Measurements from ENCODE around the gene C2CD4C.
"Not testable (repeated sequence)": the region's sequence is repeated elsewhere in the genome, so short reads cannot be mapped to it uniquely, and the experiment has no call there.

C2CD4C gene

GRCh38 chr19:389935-390289 lies 19.0 kb downstream of the C2CD4C start:
- H3K4me2 ChIP-seq (ENCODE audit: low read length): no peak overlapping the region
- no peaks in the 10 kb centered on the region for H3K9me3 ChIP-seq (ENCODE audit: low read length)
- no peaks in the 10 kb centered on the region for H4K20me1 ChIP-seq (ENCODE audit: insufficient read depth, low read length)
- H3K4me1 ChIP-seq (ENCODE audit: insufficient read depth, low read length, severe bottlenecking): no peaks in the 10 kb centered on the region
- no peak overlapping the region for H3K9ac ChIP-seq (ENCODE audit: low read length)
- H3K27me3 ChIP-seq (ENCODE audit: insufficient read depth, low read length): no peaks in the 10 kb centered on the region
- H3K79me2 ChIP-seq (ENCODE audit: insufficient read depth, low read length): no peaks in the 10 kb centered on the region
- H3K36me3 ChIP-seq (ENCODE audit: insufficient read depth, low read length): no peaks in the 10 kb centered on the region
- H3K4me3 ChIP-seq (ENCODE audit: low read depth, low read length, poor library complexity, severe bottlenecking): no peak overlapping the region
- H3F3A ChIP-seq (ENCODE audit: insufficient read depth, low read length): no peaks in the 10 kb centered on the region
- H2AFZ ChIP-seq (ENCODE audit: low read length): no peak overlapping the region
- no peaks in the 10 kb centered on the region for H3K9me2 ChIP-seq (ENCODE audit: low read depth, low read length)
- no peak overlapping the region for H3K27ac ChIP-seq (ENCODE audit: low read depth, low read length, poor library complexity, severe bottlenecking)
- no peak for TF ChIP-seq CTCF (IDR thresholded peaks at IDR 0.05; ENCODE audit: low read length)

- Histone ChIP-seq H4K20me1 (ENCODE audit: insufficient read depth, low read length) (no peaks in the 10 kb centered on the region), H3K9me2 (ENCODE audit: low read depth, low read length) (no peaks in the 10 kb centered on the region), H3K4me3 (ENCODE audit: low read depth, low read length, poor library complexity, severe bottlenecking) (no peak overlapping the region), H3K4me1 (ENCODE audit: insufficient read depth, low read length, severe bottlenecking) (peaks cover 2% of the 10 kb centered on the region), H3K4me2 (ENCODE audit: low read length) (no peak overlapping the region), H3K9me3 (ENCODE audit: low read length) (no peaks in the 10 kb centered on the region), H3K27ac (ENCODE audit: low read depth, low read length, poor library complexity, severe bottlenecking) (no peak overlapping the region), H2AFZ (ENCODE audit: low read length) (no peak overlapping the region), H3F3A (ENCODE audit: insufficient read depth, low read length) (no peaks in the 10 kb centered on the region), H3K36me3 (ENCODE audit: insufficient read depth, low read length) (no peaks in the 10 kb centered on the region), H3K79me2 (ENCODE audit: insufficient read depth, low read length) (no peaks in the 10 kb centered on the region), H3K27me3 (ENCODE audit: insufficient read depth, low read length) (no peaks in the 10 kb centered on the region), H3K9ac (ENCODE audit: low read length) (no peak overlapping the region)
- TF ChIP-seq EZH2 (IDR thresholded peaks at IDR 0.05; ENCODE audit: borderline replicate concordance, low read length) (no peak), CTCF (IDR thresholded peaks at IDR 0.05; ENCODE audit: low read length) (no peak)
Observed at GRCh38 chr19:389255-389934, 19.6 kb downstream of the C2CD4C start.

GRCh38 chr19:388691-389090 lies 20.3 kb downstream of the C2CD4C start:
- no peaks in the 10 kb centered on the region for H3K9me3 ChIP-seq (ENCODE audit: low read length)
- peaks cover 7% of the 10 kb centered on the region for H3K4me1 ChIP-seq (ENCODE audit: insufficient read depth, low read length, severe bottlenecking)
- no peak for TF ChIP-seq EZH2 (IDR thresholded peaks at IDR 0.05; ENCODE audit: borderline replicate concordance, low read length)
- H3K4me2 ChIP-seq (ENCODE audit: low read length): no peak overlapping the region
- H3F3A ChIP-seq (ENCODE audit: insufficient read depth, low read length): no peaks in the 10 kb centered on the region
- H4K20me1 ChIP-seq (ENCODE audit: insufficient read depth, low read length): no peaks in the 10 kb centered on the region
- H3K27ac ChIP-seq (ENCODE audit: low read depth, low read length, poor library complexity, severe bottlenecking): no peak overlapping the region
- no peak overlapping the region for H3K9ac ChIP-seq (ENCODE audit: low read length)
- no peaks in the 10 kb centered on the region for H3K27me3 ChIP-seq (ENCODE audit: insufficient read depth, low read length)
- no peak overlapping the region for H3K4me3 ChIP-seq (ENCODE audit: low read depth, low read length, poor library complexity, severe bottlenecking)
- H3K9me2 ChIP-seq (ENCODE audit: low read depth, low read length): no peaks in the 10 kb centered on the region
- H3K36me3 ChIP-seq (ENCODE audit: insufficient read depth, low read length): no peaks in the 10 kb centered on the region
- H2AFZ ChIP-seq (ENCODE audit: low read length): no peak overlapping the region
- no peaks in the 10 kb centered on the region for H3K79me2 ChIP-seq (ENCODE audit: insufficient read depth, low read length)

- Histone ChIP-seq H3K27me3 (ENCODE audit: insufficient read depth, low read length) (no peaks in the 10 kb centered on the region), H3K9ac (ENCODE audit: low read length) (no peak overlapping the region), H3K4me1 (ENCODE audit: insufficient read depth, low read length, severe bottlenecking) (peaks cover 16% of the 10 kb centered on the region), H3K4me2 (ENCODE audit: low read length) (no peak overlapping the region), H3K9me3 (ENCODE audit: low read length) (no peaks in the 10 kb centered on the region), H3F3A (ENCODE audit: insufficient read depth, low read length) (no peaks in the 10 kb centered on the region), H3K4me3 (ENCODE audit: low read depth, low read length, poor library complexity, severe bottlenecking) (no peak overlapping the region), H4K20me1 (ENCODE audit: insufficient read depth, low read length) (no peaks in the 10 kb centered on the region), H3K27ac (ENCODE audit: low read depth, low read length, poor library complexity, severe bottlenecking) (no peak overlapping the region), H3K36me3 (ENCODE audit: insufficient read depth, low read length) (no peaks in the 10 kb centered on the region), H2AFZ (ENCODE audit: low read length) (no peak overlapping the region), H3K9me2 (ENCODE audit: low read depth, low read length) (no peaks in the 10 kb centered on the region), H3K79me2 (ENCODE audit: insufficient read depth, low read length) (no peaks in the 10 kb centered on the region)
- TF ChIP-seq EZH2 (IDR thresholded peaks at IDR 0.05; ENCODE audit: borderline replicate concordance, low read length) (no peak), CTCF (IDR thresholded peaks at IDR 0.05; ENCODE audit: low read length) (no peak)
Observed at GRCh38 chr19:387777-388176, 21.2 kb downstream of the C2CD4C start.

- H3K4me2 ChIP-seq (ENCODE audit: low read length); H3K27me3 ChIP-seq (ENCODE audit: insufficient read depth, low read length); H3K79me2 ChIP-seq (ENCODE audit: insufficient read depth, low read length); H4K20me1 ChIP-seq (ENCODE audit: insufficient read depth, low read length); H2AFZ ChIP-seq (ENCODE audit: low read length); H3K27ac ChIP-seq (ENCODE audit: low read depth, low read length, poor library complexity, severe bottlenecking); H3K9me3 ChIP-seq (ENCODE audit: low read length); H3K9me2 ChIP-seq (ENCODE audit: low read depth, low read length); H3K4me3 ChIP-seq (ENCODE audit: low read depth, low read length, poor library complexity, severe bottlenecking); H3F3A ChIP-seq (ENCODE audit: insufficient read depth, low read length); H3K9ac ChIP-seq (ENCODE audit: low read length); H3K36me3 ChIP-seq (ENCODE audit: insufficient read depth, low read length): not testable (repeated sequence)
- H3K4me1 ChIP-seq (ENCODE audit: insufficient read depth, low read length, severe bottlenecking): peaks cover 19% of the 10 kb centered on the region
Observed at GRCh38 chr19:386632-387301, 22.2 kb downstream of the C2CD4C start.

Measured in OCI-LY1 (cell line).